HCT116 (cell line): Measurements from ENCODE around the gene THSD1. TPM values are rescaled to one million over a fixed set of nuclear protein-coding genes. Genes with fewer than 3 reads are reported as not detected.

Experiments used
- ATAC-seq: fragments of 200-7000 bp; cut with Tn5 transposase; 2 replicates; pipeline ENCODE4 v1.9.1; 2020; ENCODE audit warnings: mild to moderate bottlenecking, moderate library complexity
- BruUV-seq: library from RNA; stranded (reverse); fragments of 400-500 nt; replicated peaks from 2 replicates; lab custom pipeline; 2021; lab: Mats Ljungman, UMichigan
- CTCF ChIA-PET: fragments of 300-600 bp; sonication (Branson Sonifier 250); formaldehyde crosslinking; loops from one replicate; lab custom pipeline; 2021; ENCODE audit warnings: antibody characterized with exemption; lab: Charles Lee
- POLR2A ChIA-PET: fragments of 300-600, 350-600 bp; sonication (Branson Sonifier 250); formaldehyde crosslinking; loops from one replicate; lab custom pipeline; 2021; ENCODE audit warnings: antibody characterized with exemption; lab: Charles Lee
- RAD21 ChIA-PET, 2 experiments: fragments of 300-600 bp; sonication (Branson Sonifier 250); formaldehyde crosslinking; loops; one replicate each; lab custom pipeline; 2023; ENCODE audit warnings: low total read pairs in 2 of 2; ENCODE audit not compliant: uncharacterized antibody in 2 of 2, unreplicated experiment in 2 of 2, low non-redundant PET in 1 of 2; lab: Charles Lee
- DNase-seq: peaks from one replicate; pipeline ENCODE4 v3.0.0-alpha.2; 2010; ENCODE audit warnings: low read depth, low spot score
- H2AFZ ChIP-seq: fragments of 200-600 bp; shearing (Covaris generic), sonication (generic); 2 replicates; pipeline ENCODE4 v1.6.1; 2017; ENCODE audit warnings: low read depth, mixed run types, mixed read lengths, antibody characterized with exemption, low read length; ENCODE audit not compliant: poor library complexity, severe bottlenecking
- H3K27ac ChIP-seq: 2 replicates; pipeline ENCODE4 v1.5.1; 2012; ENCODE audit warnings: low read depth, low read length
- H3K27me3 ChIP-seq: fragments of 200-600 bp; sonication (generic); 2 replicates; pipeline ENCODE4 v1.6.1; 2016; ENCODE audit warnings: mixed run types, low read length, mixed read lengths; ENCODE audit not compliant: insufficient read depth
- H3K36me3 ChIP-seq, 2 experiments: fragments of 200-500 bp in 1 of 2; fragments of 200-600 bp in 1 of 2; sonication (Bioruptor generic) in 1 of 2; sonication (generic) in 1 of 2; 2 replicates each; pipeline versions ENCODE4 v1.5.1 to v1.6.1; 2014 to 2016; ENCODE audit warnings: low read length in 2 of 2, inconsistent platforms in 1 of 2, mixed read lengths in 1 of 2, mixed run types in 1 of 2; ENCODE audit not compliant: insufficient read depth in 2 of 2, control insufficient read depth in 1 of 2
- H3K4me1 ChIP-seq, 2 experiments: fragments of 200-600 bp in 1 of 2; sonication (generic) in 1 of 2; 2 replicates each; pipeline versions ENCODE4 v1.5.1 to v1.6.1; 2012 to 2017; ENCODE audit warnings: low read length in 2 of 2, inconsistent platforms in 1 of 2, mild to moderate bottlenecking in 1 of 2, mixed read lengths in 1 of 2, mixed run types in 1 of 2, moderate library complexity in 1 of 2; ENCODE audit not compliant: insufficient read depth in 2 of 2, control insufficient read depth in 1 of 2
- H3K4me2 ChIP-seq: fragments of 200-600 bp; sonication (generic); 2 replicates; pipeline ENCODE4 v1.6.1; 2017; ENCODE audit warnings: mixed run types, low read length, mixed read lengths
- H3K4me3 ChIP-seq, 2 experiments: fragments of 200-600 bp in 1 of 2; sonication (generic) in 1 of 2; replicated peaks in 1 of 2; 2 replicates each; pipeline ENCODE4 v1.5.1; 2011 to 2016; ENCODE audit warnings: low read length in 2 of 2, control low read depth in 1 of 2, low read depth in 1 of 2, mild to moderate bottlenecking in 1 of 2, mixed read lengths in 1 of 2, mixed run types in 1 of 2
- H3K79me2 ChIP-seq: fragments of 200-600 bp; sonication (generic); 2 replicates; pipeline ENCODE4 v1.6.1; 2017; ENCODE audit warnings: mild to moderate bottlenecking, mixed run types, low read length, moderate library complexity, mixed read lengths; ENCODE audit not compliant: insufficient read depth
- H3K9ac ChIP-seq: fragments of 200-600 bp; sonication (generic); 2 replicates; pipeline ENCODE4 v1.6.1; 2016; ENCODE audit warnings: low read length, mixed read lengths
- H3K9me2 ChIP-seq: fragments of 200-600 bp; sonication (generic), shearing (Covaris generic); 2 replicates; pipeline ENCODE4 v1.6.1; 2017; ENCODE audit warnings: mixed run types, mild to moderate bottlenecking, moderate library complexity; ENCODE audit not compliant: insufficient read depth
- H3K9me3 ChIP-seq, 2 experiments: fragments of 200-500 bp in 1 of 2; fragments of 200-600 bp in 1 of 2; sonication (Bioruptor generic) in 1 of 2; sonication (generic) in 1 of 2; 2 replicates each; pipeline ENCODE4 v1.6.1; 2014 to 2017; ENCODE audit warnings: low read length in 2 of 2, mixed read lengths in 2 of 2, inconsistent platforms in 1 of 2, low read depth in 1 of 2, mild to moderate bottlenecking in 1 of 2, mixed run types in 1 of 2, moderate library complexity in 1 of 2; ENCODE audit not compliant: control insufficient read depth in 1 of 2, insufficient read depth in 1 of 2
- H4K20me1 ChIP-seq: fragments of 200-600 bp; sonication (generic), shearing (Covaris generic); 2 replicates; pipeline ENCODE4 v1.6.1; 2017; ENCODE audit warnings: mixed run types, mild to moderate bottlenecking, moderate library complexity; ENCODE audit not compliant: insufficient read depth
- EZH2 ChIP-seq: fragments of 200-600 bp; sonication (generic); IDR thresholded peaks from 2 replicates; pipeline ENCODE4 v1.6.1; 2017; ENCODE audit warnings: antibody characterized with exemption, mixed run types
- JUND ChIP-seq: IDR thresholded peaks from 2 replicates; pipeline ENCODE4 v1.6.1; 2012
- POLR2A ChIP-seq: IDR thresholded peaks from 2 replicates; pipeline ENCODE4 v1.7.0; 2011; ENCODE audit warnings: borderline replicate concordance; ENCODE audit not compliant: insufficient read depth, insufficient read length; ENCODE audit errors: extremely low read depth
- POLR2AphosphoS5 ChIP-seq: IDR thresholded peaks from 2 replicates; pipeline ENCODE4 v1.6.1; 2011; ENCODE audit warnings: mild to moderate bottlenecking, low read depth, low read length, moderate library complexity
- SIN3A ChIP-seq: IDR thresholded peaks from 2 replicates; pipeline ENCODE4 v1.6.1; 2012; ENCODE audit warnings: low read depth
- YY1 ChIP-seq: IDR thresholded peaks from 2 replicates; pipeline ENCODE4 v1.6.1; 2011; ENCODE audit warnings: low read length, low read depth, moderate library complexity, mild to moderate bottlenecking; ENCODE audit not compliant: insufficient replicate concordance; ENCODE audit errors: extremely low read depth
- ZFX ChIP-seq: fragments of 450-650 bp; IDR thresholded peaks from 2 replicates; pipeline ENCODE4 v1.6.1; 2017
- intact Hi-C: fragments of 100-400 bp; cut with micrococcal nuclease; formaldehyde crosslinking; loops from 2 replicates; pipeline ENCODE4 v1.10.0; 2022
- total RNA-seq: library from RNA; stranded (reverse); gene quantifications from one replicate; pipeline ENCODE4 v1.2.1, GENCODE V29; 2021; ENCODE audit not compliant: unreplicated experiment
- TF ChIP-seq, protein P1 (sequence below): IDR thresholded peaks from 2 replicates; pipeline ENCODE4 v1.6.1; 2012
- TF ChIP-seq, protein P2 (sequence below): IDR thresholded peaks from 2 replicates; pipeline ENCODE4 v1.6.1; 2012; ENCODE audit warnings: low read depth

The THSD1 gene
- total RNA-seq, 1 experiment from 2014 or later, result 0.76 TPM

DNA sequence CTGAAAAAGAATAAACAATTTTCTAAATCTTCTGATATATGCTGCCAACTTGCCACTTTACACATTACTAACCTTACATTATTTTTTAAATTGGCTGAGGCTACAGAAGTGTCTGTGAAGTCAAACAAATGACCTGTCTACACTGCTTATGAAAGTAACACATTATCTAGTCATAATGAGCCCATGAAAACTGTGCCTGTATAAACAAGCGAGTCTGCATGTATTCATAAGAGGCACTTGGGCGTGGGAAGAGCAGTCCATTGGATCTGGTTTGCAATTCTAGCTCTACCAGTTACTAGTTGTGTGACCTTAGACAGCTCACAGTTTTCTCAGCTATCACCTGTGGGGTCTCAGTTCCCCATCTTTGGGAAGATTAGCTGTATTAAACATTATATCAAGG, 41.4 kb upstream of the THSD1 start:
- CTCF ChIA-PET, result no interaction called here
- no peaks in the 10 kb centered on the region for H3K36me3 ChIP-seq

More for the DNA sequence above, 41.4 kb upstream of the THSD1 start:
- H3K9ac ChIP-seq, result no peak overlapping the region
- no peak overlapping the region for H2AFZ ChIP-seq
- no peaks in the 10 kb centered on the region for H3K9me3 ChIP-seq
- H3K27me3 ChIP-seq, result no peaks in the 10 kb centered on the region
- TF ChIP-seq, protein P1, sequence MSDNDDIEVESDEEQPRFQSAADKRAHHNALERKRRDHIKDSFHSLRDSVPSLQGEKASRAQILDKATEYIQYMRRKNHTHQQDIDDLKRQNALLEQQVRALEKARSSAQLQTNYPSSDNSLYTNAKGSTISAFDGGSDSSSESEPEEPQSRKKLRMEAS, result no peak
- no peak for TF ChIP-seq YY1
- no peak for TF ChIP-seq JUND
- TF ChIP-seq POLR2A, result no peak
- TF ChIP-seq, protein P2, sequence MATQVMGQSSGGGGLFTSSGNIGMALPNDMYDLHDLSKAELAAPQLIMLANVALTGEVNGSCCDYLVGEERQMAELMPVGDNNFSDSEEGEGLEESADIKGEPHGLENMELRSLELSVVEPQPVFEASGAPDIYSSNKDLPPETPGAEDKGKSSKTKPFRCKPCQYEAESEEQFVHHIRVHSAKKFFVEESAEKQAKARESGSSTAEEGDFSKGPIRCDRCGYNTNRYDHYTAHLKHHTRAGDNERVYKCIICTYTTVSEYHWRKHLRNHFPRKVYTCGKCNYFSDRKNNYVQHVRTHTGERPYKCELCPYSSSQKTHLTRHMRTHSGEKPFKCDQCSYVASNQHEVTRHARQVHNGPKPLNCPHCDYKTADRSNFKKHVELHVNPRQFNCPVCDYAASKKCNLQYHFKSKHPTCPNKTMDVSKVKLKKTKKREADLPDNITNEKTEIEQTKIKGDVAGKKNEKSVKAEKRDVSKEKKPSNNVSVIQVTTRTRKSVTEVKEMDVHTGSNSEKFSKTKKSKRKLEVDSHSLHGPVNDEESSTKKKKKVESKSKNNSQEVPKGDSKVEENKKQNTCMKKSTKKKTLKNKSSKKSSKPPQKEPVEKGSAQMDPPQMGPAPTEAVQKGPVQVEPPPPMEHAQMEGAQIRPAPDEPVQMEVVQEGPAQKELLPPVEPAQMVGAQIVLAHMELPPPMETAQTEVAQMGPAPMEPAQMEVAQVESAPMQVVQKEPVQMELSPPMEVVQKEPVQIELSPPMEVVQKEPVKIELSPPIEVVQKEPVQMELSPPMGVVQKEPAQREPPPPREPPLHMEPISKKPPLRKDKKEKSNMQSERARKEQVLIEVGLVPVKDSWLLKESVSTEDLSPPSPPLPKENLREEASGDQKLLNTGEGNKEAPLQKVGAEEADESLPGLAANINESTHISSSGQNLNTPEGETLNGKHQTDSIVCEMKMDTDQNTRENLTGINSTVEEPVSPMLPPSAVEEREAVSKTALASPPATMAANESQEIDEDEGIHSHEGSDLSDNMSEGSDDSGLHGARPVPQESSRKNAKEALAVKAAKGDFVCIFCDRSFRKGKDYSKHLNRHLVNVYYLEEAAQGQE, result no peak
- no peak for TF ChIP-seq SIN3A
- no peak for TF ChIP-seq POLR2AphosphoS5
- no peak for TF ChIP-seq ZFX
- TF ChIP-seq EZH2, result no peak
- H3K79me2 ChIP-seq, result peaks cover 68% of the 10 kb centered on the region
- ATAC-seq (no peak), DNase-seq (no peak)
- peaks cover 14 to 18% of the 10 kb centered on the region in 2 experiments for H3K4me1 ChIP-seq
- H4K20me1 ChIP-seq, result no peaks in the 10 kb centered on the region
- H3K27ac ChIP-seq, result no peak overlapping the region
- no peak overlapping the region for H3K4me2 ChIP-seq
- no peak overlapping the region for H3K4me3 ChIP-seq
- ChIA-PET POLR2A (no interaction called here), RAD21 (no interaction called here)
- H3K9me2 ChIP-seq, result no peaks in the 10 kb centered on the region
- no TSS peak for BruUV-seq
- intact Hi-C loops, result no loop called here
